HUDEP-2 (cell line): ENCODE results near the gene SLC35G2.
A peak's percentile ranks its signal among the peaks of the same experiment; 100 is the strongest.
"Not testable (repeated sequence)": the region's sequence is repeated elsewhere in the genome, so short reads cannot be mapped to it uniquely, and the experiment has no call there.

Source experiments
- DNase-seq, 76 experiments: peaks; one replicate each; lab custom pipeline; 2025; ENCODE audit not compliant: unreplicated experiment in 76 of 76; lab: John Stamatoyannopoulos, UW

The SLC35G2 gene

GRCh38 chr3:136818769-136819391, at the start of gene SLC35G2:
Gene SLC35G2 (plus strand): TSS chr3:136819126. CDS start chr3:136854461, 35,335 bp downstream.
- no peak for DNase-seq

DNA sequence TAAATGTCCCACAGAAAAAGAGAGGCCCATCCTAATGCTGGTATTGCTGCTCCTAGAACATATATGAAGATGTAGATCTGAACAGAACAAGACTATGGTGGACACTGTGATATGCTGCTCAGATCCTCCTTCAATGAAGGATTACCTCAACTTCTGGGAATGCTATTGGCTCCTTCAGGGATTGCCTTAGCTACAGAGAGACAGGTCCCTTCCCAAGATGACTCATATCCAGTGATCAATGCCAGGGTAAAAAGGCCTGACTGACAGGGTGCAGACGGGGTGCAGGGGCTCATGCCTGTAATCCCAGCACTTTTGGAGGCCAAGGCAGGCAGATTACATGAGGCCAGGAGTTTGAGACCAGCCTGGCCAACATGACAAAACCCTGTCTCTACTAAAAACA, 46.2 kb upstream of the SLC35G2 start:
- no peak for DNase-seq

DNA sequence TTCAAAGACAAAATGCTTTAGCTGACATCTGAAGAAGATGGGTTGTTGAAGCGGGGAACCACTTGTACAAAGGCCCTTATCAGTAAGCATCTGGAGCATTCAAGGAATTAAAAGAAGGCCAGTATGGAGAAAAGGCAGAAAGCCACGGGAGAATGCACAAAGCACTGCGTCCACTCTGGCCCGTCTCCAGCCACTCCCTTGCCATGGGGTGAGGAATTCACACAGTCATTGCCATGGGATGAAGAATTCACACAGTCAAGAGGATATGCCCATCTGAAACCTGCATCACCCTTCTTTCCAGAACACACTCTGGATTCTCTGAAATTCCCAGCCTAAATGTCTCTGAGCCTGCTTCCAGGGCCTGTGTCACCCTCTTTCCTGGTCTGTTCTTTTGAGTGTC, 40.1 kb upstream of the SLC35G2 start:
- DNase-seq = no peak

DNA sequence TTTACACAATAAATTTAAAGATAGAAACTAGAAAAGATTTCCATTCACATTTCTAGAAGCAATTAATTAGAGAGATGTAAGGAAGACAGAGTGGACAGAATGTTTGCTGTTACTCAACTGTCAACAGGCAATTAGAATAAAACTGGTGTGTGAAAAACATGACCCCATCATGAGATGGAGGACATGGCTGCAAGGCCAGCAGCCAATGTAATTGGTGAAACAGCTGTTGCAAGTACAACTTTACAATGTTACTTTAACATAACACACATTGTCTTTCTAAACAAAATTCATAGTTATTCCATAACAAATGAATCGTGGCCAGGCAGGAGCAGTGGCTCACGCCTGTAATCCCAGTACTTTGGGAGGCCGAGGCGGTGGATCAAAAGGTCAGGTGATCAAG, 38.2 kb upstream of the SLC35G2 start:
- DNase-seq = no peak

- DNase-seq = no peak
These were observed 35.2 kb upstream of the SLC35G2 start for GRCh38 chr3:136783708-136784191.

DNA sequence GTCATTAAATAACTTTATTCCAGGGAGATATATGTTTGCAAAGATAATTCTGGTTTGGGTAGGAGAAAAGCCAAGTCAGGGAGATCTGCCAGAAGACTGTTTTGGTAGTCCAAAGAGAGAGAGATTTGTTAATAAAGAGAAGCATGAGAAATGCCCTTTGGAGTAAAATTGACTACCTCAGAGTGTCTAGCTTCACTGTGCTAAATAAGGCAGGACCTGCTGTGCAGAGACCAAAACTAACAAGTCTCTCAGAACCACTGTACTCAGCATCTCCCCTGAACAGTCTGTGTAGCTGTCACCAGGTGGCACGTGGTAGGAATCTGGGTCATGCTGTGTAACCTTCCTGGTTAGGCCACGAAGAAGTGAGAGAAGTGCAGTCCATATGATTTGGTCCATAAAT, 31.6 kb upstream of the SLC35G2 start:
- no peak for DNase-seq

GRCh38 chr3:136788154-136788553, 30.8 kb upstream of the SLC35G2 start:
- no peak for DNase-seq

DNA sequence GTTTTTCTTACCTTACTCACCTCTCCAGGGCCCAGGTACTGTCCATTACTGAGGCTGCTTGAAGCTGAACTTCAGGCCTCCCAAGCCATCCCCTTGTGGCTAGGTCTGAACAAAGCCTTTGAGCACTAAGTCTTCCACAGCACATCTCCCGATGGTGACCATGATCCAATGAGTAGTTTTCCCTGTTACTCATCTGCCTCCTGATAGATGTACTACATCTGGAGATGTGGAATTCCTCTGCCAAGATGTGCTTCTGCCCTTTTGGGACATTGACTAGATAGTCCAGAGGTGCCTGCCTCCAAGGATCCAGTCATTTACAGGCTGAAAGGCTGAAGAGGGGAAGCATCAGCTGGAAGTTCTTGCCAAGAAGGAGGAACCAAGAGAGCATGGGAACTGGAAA, 28.9 kb upstream of the SLC35G2 start:
- no peak for DNase-seq

GRCh38 chr3:136790786-136791185, 28.1 kb upstream of the SLC35G2 start:
- no peak for DNase-seq

GRCh38 chr3:136792556-136793330, 26.2 kb upstream of the SLC35G2 start:
- DNase-seq = no peak

GRCh38 chr3:136801146-136801545, 17.8 kb upstream of the SLC35G2 start:
- DNase-seq = not testable (repeated sequence)

GRCh38 chr3:136802481-136802996, 16.4 kb upstream of the SLC35G2 start:
- DNase-seq = no peak

DNA sequence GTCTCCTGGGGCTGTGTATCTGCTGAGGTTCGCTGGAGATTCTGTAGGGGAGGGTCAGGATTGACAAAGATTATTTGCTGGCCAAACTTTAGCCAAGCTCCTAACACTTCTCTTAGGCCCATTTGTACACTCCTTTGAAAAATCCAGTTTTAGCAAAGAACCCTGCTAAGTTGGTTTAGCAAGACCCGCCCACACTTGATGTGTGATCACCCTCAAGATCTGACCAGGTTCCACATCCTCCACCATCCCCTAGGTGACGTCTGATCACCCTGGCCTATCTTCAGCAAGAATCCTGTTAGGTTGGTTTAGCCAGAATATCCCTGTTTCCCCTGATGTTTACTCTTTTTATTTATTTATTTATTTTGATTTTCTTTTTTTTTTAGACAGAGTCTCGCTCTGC, 14.8 kb upstream of the SLC35G2 start:
- no peak for DNase-seq

DNA sequence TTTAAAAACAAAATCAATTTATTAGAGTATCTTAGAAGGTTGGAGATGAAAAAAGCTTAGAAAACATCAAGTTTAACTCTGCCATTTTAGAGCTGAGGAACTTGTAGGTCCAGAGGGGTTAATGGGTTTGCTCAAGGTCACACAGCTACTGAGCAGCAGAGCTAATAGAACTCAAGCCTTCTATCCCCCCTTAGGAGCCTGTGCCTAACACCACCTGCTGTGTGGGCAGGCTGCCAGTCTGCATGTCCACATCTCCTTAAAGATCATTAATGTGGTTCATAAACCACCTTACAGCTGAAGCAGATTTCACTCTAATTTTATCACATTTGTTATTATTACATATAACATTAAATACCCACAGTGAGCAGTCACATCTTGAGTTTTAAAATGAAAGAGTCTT, 14.1 kb upstream of the SLC35G2 start:
- DNase-seq = no peak

GRCh38 chr3:136805795-136806194, 13.1 kb upstream of the SLC35G2 start:
- DNase-seq = no peak

DNA sequence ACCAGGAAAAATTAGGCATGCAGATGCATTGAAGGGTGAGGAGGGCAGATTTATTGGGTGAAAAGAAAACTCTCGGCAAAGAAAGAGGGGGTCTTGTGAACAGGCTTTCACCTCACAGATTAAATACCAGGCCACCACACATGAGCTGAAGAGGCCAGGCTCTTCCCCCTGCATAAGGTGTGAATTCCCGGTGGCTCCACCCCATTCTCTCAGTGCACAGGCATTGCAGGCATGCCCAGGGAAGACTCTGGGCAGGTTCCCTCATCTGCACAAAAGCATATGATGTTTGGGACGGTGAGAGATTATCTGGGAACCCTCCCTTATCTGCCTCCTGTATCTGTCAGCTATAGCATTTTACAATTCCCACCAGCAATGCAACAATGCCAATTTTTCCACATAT, 7.2 kb upstream of the SLC35G2 start:
- no peak for DNase-seq

GRCh38 chr3:136817448-136817847, 1.5 kb upstream of the SLC35G2 start:
- no peak for DNase-seq

DNA sequence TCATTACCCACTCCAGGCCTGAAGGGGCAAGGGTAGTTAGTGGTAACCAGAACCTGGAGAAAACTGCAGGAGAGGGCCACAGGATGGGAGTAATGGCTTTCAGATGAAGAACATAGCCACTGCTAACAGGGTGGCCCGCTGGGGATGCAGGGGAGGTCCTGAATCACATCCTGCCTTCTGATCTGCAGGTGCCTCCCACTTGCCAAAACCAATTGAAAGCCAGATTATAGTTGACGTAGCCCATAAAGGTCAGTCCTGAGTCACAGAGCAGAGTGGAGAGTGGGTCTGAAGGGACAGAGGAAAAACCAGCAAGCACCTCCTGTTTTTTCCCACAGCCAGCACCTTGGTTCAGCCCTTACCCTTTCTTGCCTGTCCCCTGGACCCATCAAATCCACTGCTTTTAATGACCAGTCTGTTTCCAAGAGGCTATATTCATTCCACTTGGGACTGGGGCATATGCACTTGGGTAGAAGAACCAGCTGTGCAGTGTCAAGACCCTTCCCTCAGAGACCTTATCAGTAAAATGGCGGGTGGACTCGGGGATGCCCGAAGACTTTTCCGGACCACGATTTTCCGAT, 646 bp upstream of the SLC35G2 start:
- DNase-seq = no peak

- no peak for DNase-seq
These were observed 435 bp downstream of the SLC35G2 start for GRCh38 chr3:136819392-136819730.

DNA sequence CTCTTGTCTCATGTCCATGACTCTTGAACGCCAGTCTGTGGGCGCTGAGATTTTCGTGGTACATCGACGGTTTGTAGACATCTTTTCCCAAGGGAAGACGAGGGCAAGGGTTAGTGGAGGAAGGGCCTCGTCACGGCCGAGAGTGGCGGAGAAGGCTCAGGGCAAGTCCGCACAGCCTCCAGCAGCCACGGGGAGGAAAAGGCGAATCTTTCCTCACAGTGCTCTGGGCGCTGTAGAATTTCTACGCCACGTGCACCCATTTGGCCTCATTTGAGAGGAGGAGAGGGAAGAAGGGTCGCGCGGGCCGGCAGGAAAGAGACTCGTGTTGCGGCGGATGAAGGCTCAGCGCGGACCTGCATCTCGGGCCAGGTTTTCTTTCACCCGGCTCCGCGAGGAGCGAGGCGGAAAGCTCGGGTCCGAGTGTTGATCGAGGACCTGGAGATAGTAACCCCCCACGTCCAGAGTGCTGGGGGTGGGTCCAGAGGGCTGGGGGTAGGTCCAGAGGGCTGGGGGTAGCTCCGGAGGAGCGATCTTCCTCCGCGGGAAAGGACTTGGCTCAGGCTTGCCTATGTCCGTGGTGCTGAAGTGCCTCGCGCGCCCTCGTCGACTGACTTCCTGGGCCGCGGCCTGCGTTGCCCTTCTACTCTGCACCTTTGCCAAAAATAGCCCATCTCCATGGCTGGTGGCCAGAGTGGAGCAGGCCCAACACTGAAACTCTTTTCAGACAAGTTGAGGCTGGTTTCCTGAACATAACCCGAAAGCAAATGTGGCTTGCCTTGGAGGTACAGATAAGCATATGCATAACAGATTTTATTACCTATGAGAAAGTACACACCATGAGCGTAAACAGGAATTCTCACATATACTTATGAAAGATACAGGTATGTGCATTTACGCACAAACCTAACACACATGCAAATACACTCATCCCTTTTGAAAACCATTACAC, 1.1 kb downstream of the SLC35G2 start:
- peak in 5 of 76 experiments; percentile 3 to 31 (median 8) for DNase-seq

- DNase-seq = no peak
These were observed 12.5 kb downstream of the SLC35G2 start for GRCh38 chr3:136831461-136831860.
